BE2C (cell line): ENCODE data around the gene RNF213.
"Not testable (repeated sequence)": the region's sequence is repeated elsewhere in the genome, so short reads cannot be mapped to it uniquely, and the experiment has no call there.

ENCODE experiments used
- DNase-seq: peaks from one replicate; pipeline ENCODE4 v3.0.0-alpha.2; 2020
- H3K27me3 ChIP-seq: fragments of 250-450 bp; sonication (Bioruptor Pico); 2 replicates; pipeline ENCODE4 v1.5.1; 2020; ENCODE audit warnings: mild to moderate bottlenecking
- H3K36me3 ChIP-seq: fragments of 250-450 bp; sonication (Bioruptor Pico); 2 replicates; pipeline ENCODE4 v1.5.1; 2020; ENCODE audit warnings: mild to moderate bottlenecking
- H3K4me1 ChIP-seq: fragments of 250-450 bp; sonication (Bioruptor Pico); 2 replicates; pipeline ENCODE4 v1.5.1; 2020
- H3K4me3 ChIP-seq: 2 replicates; pipeline ENCODE4 v1.5.1; 2011; ENCODE audit warnings: low read depth, low read length
- H3K9me3 ChIP-seq: fragments of 250-450 bp; sonication (Bioruptor Pico); 2 replicates; pipeline ENCODE4 v1.5.1; 2020
- TF ChIP-seq, protein P1 (sequence below): IDR thresholded peaks from 2 replicates; pipeline ENCODE4 v1.5.1; 2012; ENCODE audit warnings: mild to moderate bottlenecking, low read depth, low read length

RNF213 gene

DNA sequence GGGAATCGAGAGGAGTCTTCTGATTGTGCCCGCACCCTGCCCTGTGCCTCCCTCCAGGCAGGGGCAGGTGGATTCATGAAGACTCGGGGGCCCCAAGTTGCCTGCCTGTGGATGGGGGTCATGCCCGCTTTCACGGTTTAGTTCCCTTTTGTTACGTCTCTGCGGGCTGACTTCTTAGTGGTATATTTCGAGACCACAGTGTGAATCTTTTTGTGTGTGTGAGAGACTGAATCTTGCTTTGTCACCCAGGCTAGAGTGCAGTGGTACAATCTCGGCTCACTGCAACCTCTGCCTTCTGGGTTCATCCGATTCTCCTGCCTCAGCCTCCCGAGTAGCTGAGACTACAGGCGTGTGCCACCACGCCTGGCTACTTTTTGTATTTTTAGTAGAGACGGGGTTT is 18.1 kb upstream of the RNF213 start:
- H3K4me3 ChIP-seq = no peak overlapping the region
- no peaks in the 10 kb centered on the region for H3K4me1 ChIP-seq
- no peaks in the 10 kb centered on the region for H3K9me3 ChIP-seq
- no peaks in the 10 kb centered on the region for H3K27me3 ChIP-seq
- H3K36me3 ChIP-seq = no peaks in the 10 kb centered on the region
- TF ChIP-seq, protein P1, sequence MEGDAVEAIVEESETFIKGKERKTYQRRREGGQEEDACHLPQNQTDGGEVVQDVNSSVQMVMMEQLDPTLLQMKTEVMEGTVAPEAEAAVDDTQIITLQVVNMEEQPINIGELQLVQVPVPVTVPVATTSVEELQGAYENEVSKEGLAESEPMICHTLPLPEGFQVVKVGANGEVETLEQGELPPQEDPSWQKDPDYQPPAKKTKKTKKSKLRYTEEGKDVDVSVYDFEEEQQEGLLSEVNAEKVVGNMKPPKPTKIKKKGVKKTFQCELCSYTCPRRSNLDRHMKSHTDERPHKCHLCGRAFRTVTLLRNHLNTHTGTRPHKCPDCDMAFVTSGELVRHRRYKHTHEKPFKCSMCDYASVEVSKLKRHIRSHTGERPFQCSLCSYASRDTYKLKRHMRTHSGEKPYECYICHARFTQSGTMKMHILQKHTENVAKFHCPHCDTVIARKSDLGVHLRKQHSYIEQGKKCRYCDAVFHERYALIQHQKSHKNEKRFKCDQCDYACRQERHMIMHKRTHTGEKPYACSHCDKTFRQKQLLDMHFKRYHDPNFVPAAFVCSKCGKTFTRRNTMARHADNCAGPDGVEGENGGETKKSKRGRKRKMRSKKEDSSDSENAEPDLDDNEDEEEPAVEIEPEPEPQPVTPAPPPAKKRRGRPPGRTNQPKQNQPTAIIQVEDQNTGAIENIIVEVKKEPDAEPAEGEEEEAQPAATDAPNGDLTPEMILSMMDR = no peak
- DNase-seq = no peak

DNA sequence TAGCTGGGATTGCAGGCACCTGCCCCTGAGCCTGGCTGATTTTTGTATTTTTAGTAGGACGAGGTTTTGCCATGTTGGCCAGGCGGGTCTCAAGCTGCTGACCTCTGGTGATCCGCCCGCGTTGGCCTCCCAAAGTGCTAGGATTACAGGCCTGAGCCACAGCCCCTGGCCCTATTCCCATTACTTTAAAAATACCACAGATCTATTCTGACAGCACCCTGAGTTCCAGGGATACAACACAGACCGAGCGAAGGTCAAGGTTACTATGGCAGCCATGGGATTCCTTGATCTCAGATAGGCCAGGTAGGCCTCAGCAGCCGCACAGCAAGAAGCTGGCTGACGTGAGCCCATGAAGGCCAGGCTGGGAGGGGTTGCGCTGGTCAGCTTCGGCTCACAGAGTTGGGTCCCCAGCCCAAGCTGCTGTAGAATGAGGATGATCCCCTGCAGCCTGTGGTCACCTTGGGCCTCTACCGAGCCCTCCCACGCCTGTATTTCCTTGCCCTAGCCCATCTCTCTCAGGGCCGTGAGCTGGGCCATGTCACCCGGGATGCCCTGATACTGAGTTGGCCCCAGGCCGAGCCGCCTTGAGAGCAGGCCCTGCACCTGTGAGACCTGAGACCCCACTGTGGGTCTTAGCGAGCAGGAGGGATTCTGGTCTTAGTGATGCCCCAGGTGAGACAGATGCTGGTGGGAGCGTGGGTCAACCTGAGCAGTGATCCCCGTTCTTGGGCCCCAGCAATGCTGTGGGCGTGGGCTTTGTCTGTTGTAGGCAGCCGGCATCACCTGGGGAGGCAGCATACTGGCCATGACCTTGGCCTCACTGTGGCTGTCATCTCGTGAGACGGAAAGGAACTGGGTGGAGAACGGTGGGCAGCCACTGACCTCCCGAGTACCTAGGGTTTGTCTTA is 16.9 kb upstream of the RNF213 start:
- no peaks in the 10 kb centered on the region for H3K36me3 ChIP-seq

DNA sequence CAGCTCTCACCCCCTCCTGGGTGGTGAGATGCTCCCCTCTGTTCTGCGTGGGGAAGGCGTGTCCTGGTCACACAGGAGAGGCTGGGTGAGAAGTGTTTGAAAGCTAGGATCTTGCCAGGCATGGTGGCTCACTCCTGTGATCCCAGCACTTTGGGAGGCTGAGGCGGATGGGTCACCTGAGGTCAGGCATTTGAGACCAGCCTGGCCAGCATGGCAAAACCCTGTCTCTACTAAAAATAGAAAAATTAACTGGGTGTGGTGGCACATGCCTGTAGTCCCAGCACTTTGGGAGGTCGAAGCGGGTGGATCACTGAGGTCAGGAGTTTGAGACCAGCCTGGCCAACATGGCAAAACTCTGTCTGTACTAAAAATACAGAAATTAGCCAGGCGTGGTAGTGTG is 16.2 kb upstream of the RNF213 start:
- H3K36me3 ChIP-seq, H3K4me1 ChIP-seq, H3K9me3 ChIP-seq, DNase-seq, H3K4me3 ChIP-seq, H3K27me3 ChIP-seq: not testable (repeated sequence)

More for the DNA sequence above, 16.9 kb upstream of the RNF213 start:
- no peak for DNase-seq
- TF ChIP-seq, protein P1 = no peak
- no peaks in the 10 kb centered on the region for H3K4me1 ChIP-seq
- H3K27me3 ChIP-seq = no peaks in the 10 kb centered on the region
- no peak overlapping the region for H3K4me3 ChIP-seq
- no peaks in the 10 kb centered on the region for H3K9me3 ChIP-seq

DNA sequence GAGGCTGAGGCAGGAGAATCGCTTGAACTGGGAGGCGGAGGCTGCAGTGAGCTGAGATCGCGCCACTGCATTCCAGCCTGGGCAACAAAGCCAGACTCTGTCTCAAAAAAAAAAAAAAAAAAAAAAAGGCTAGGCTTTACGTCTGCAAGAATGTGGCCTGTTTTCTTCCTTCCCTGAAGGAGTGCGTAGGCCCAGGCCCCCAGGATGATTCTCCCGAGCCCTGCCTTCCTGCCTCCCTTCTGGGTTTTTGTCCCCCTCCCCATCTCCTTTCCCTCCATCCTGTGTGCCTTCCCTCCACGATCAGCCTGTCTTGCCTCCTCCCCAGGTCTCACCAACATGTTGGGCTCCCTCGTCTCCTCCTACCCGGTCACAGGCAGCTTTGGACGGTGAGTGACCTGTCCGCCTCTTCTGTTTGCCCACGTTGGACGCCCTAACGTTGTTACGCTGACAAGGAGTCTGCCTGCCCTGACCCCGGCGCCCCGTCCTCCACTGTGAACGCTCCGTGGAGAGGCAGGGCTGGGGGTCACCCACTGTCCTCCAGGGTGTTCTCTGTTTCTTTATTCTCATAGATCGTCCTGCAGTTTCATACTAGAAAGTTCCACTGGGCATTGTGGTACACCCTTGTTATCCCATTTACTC is 15.7 kb upstream of the RNF213 start:
- Histone ChIP-seq H3K36me3 (no peaks in the 10 kb centered on the region), H3K4me3 (no peak overlapping the region), H3K27me3 (no peaks in the 10 kb centered on the region), H3K4me1 (no peaks in the 10 kb centered on the region), H3K9me3 (no peaks in the 10 kb centered on the region)
- TF ChIP-seq, protein P1 = no peak
- DNase-seq = no peak

DNA sequence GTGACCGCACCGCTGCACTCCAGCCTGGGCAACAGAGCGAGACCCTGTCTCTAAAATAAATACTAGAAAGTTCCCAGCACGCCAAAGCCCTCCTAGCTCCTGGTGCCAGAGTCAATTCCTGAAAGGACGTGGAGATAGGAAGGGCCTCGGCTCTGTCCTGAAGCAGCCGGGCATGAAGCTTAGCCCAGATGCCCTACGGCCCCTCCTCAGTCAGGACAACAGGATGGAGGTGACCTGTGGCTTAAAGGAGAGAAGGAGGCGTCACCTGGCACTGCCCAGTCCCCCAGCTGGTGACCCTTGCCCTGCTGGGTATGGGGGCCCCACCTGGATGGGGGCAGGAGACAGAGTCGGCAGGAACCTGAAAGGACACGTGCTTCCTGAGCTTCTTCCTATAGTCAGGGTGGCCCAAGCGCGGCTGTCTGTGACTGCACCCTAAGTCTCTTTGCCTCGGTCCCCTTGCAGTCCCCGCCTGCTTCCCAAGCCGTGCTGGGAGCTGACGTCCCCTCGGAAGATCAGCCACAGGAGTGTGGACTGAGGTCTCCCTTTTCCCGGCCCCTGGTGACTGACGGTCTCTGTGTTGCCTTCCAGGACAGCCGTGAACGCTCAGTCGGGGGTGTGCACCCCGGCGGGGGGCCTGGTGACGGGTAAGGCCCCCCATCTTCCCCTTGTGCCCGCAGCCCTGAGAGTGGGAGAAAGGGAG is 14.9 kb upstream of the RNF213 start:
- DNase-seq = no peak
- no peaks in the 10 kb centered on the region for H3K36me3 ChIP-seq
- no peaks in the 10 kb centered on the region for H3K27me3 ChIP-seq
- H3K4me3 ChIP-seq = no peak overlapping the region
- H3K4me1 ChIP-seq = no peaks in the 10 kb centered on the region
- TF ChIP-seq, protein P1 = no peak
- no peaks in the 10 kb centered on the region for H3K9me3 ChIP-seq

DNA sequence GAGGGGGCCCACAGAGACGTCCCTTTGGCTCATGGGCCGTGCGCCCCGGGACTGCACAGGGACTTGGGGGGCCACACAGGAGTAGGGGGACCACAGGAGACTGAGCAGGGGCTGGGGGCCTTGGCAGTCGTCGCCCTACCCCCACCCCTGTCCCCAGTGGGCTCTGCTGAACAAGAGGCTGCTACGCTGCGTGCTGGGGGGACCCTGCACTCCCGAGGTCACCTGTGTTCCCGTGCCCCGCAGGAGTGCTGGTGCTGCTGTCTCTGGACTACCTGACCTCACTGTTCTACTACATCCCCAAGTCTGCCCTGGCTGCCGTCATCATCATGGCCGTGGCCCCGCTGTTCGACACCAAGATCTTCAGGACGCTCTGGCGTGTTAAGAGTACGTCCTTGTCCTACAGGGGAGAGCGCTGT is 14.4 kb upstream of the RNF213 start:
- no peaks in the 10 kb centered on the region for H3K36me3 ChIP-seq
- no peaks in the 10 kb centered on the region for H3K4me1 ChIP-seq
- no peaks in the 10 kb centered on the region for H3K27me3 ChIP-seq
- TF ChIP-seq, protein P1 = no peak
- DNase-seq = no peak
- H3K9me3 ChIP-seq = no peaks in the 10 kb centered on the region
- no peak overlapping the region for H3K4me3 ChIP-seq
